HG03457 (cell line): ENCODE results near the gene LRRC10B.

Experiments used
- ATAC-seq: cut with Tn5 transposase; IDR thresholded peaks from one replicate; pipeline ENCODE4 v1.9.1; 2021; ENCODE audit warnings: moderate number of reproducible peaks; ENCODE audit not compliant: unreplicated experiment

LRRC10B gene

GRCh38 chr11:61528114-61528513 is 19.6 kb downstream of the LRRC10B start:
- ATAC-seq, result no peak

GRCh38 chr11:61529537-61530225 is 21.1 kb downstream of the LRRC10B start:
- no peak for ATAC-seq

- ATAC-seq, result no peak
Observed at GRCh38 chr11:61531044-61531443, 22.5 kb downstream of the LRRC10B start.

DNA sequence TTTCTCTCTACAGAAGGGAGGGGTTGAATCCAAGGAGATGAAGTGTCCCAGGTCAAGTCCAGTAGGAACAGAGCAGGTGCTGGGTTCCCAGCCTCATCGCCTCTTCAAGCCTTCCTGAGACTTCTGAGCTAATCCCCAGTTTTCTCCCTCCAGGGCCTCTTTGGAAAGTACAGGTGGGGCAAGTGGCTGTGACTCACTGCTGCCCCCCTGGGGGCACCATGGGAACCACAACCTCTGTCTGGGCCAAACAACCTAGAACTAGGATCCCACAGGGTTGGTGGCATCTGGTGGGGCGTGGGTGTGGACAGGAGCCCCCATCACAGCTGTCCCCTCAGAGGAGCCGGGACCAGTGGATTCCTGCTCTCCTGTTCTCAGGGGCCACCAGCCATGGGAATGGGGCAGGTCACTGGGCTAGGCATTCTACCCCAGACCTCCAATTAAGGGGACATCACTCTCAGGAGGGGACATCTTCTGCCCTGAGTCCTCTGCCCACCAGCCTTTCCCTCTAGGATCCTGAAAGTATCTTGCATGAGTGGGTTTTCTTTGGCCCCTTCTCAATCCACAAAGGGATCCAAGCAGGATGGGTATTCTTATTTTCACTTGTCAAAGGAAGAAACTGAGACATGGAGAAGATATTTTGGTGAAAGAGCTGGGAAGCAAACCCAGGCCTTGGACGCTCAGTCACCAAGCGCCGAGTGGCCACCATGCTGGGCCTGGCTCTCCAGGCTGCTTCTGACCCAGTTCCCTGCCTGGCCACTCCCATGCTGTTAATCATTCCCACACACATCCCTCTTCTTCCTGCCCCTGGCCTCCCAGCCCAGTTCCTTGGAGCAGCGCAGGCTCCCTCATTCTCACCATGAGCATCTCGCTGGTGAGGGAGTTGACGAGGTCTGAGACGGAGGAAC is 23.8 kb downstream of the LRRC10B start:
- ATAC-seq, result no peak

GRCh38 chr11:61533039-61533375 is 24.5 kb downstream of the LRRC10B start:
- no peak for ATAC-seq

DNA sequence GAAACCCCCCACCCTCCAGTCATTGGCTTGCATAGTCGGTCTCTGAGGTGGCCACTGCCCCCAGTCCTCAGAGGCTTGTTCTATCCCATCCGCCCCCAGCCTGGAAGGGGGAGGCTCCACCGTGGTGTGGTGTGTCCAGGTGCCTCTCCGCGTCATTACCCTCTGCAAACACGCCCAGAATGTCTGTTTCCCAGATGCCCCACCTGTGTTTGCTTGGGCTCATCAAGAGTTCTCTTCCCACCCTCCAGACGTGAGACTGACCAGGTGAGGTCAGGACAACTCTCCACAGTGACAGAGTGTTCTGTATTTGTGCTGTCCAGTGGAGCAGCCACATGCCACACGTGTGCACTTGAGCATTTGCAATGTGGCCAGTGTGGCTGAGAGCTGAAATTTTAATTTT is 24.9 kb downstream of the LRRC10B start:
- ATAC-seq, result no peak

GRCh38 chr11:61534025-61534932 is 25.7 kb downstream of the LRRC10B start:
- ATAC-seq, result no peak

GRCh38 chr11:61534933-61535839 is 26.6 kb downstream of the LRRC10B start:
- no peak for ATAC-seq

- no peak for ATAC-seq
Observed at GRCh38 chr11:61535998-61536675, 27.6 kb downstream of the LRRC10B start.

DNA sequence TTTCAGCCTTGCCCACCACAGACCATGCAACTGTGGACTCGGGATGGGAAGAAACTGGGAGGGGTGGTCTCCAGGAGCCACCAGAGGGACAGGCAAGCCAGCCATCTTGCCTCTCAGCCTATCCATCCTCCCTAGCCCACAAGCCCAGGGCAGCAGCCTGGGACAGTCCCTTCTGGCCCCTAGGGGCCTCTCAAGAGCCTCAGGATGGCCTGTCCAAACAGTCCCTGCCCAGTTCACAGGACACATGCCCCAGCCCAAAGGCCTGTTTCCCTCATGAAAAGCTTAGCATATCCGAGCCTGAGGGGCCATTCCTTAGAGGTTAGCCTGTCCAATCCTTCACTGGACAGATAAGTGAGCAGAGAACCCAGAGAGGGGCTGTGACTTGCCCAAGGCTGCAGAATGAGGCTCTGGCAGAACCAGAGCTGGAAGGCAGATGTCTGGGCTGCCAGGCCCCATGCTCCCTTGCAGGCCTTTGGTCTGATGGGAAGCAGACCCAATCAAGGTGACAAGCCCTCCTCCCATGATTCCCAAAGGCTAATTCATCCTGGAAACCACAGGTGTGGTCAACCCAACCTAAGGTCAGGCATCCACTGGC is 28.2 kb downstream of the LRRC10B start:
- no peak for ATAC-seq

DNA sequence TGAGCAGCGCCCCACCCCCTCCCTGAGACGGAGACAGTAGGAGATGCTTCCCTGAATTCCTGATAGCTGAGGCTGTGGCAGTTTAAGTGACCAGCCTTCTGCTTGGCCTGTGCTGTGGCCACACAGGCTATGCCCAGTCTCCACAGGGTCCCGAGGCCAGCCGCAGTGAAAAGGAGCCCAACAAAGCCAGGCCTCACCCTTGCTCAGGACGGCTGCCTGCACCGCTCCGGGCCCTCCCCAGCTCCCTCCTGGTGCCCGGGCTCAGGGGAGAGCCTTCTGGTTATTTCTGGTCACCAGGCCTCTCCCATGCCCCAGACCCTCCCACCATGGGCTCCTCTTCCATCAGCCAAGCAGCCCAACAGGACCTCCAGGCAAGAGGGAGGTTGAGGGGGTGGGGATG is 28.8 kb downstream of the LRRC10B start:
- ATAC-seq, result no peak

- ATAC-seq, result no peak
Observed at GRCh38 chr11:61538636-61538961, 30.1 kb downstream of the LRRC10B start.

DNA sequence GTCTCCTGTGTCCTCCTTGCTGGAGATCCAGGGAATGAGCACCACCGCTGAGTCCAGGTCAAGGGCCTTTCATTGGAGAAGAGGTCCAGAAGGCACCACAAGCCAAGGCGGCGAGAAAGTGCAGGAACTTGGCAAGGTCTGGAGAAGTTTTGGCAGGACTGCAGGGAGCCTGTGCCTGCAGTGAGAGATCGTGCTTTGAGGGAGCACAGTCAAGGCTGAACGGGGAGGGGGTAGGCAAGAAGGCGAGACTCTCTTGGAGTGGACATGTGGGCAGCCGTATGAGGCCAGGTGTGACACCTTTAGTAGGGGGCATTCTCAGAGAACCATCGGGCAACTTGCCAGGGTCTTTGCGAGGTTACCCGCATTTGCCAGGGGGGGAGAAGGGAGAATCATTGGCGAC is 30.5 kb downstream of the LRRC10B start:
- no peak for ATAC-seq

- no peak for ATAC-seq
Observed at GRCh38 chr11:61539831-61540357, 31.3 kb downstream of the LRRC10B start.

DNA sequence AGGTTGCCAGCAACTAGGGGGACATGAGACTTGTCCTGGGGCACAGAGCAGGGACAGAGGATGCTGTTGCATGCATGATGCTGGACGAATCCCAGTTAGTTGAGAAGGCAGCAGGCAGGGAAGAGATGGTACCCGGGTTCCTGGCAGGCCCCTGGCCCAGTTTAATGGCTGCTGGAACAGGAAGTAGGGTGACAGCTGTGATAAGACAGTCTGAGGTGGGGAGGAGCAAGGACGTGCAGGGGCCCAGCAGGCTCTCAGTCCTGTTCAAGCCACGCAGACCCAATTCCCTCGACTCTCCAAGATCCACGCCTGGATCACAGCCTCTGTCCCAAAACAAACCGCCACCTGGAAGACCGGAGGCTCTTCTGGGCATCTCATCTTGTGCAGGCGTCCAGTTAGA is 32.0 kb downstream of the LRRC10B start:
- no peak for ATAC-seq

DNA sequence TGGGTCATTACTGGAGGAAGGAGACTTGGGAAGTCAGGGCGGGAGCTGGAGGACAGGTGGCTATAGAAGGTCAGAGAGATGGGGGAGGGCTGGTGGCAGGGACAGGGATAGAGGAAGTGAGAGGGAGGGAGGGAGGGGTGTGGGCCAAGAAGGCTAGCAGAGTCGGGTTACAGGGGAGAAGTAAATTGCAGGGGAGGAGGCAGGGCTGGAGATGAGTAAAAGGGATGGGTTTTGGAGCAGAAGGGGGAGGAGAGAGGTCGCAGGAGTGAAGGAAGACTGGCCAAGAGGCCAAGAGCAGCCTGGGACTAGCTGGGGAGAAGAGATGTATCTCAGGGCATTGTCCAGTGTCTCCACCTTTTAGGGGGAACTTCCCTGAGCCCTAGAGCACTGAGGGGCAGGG is 33.0 kb downstream of the LRRC10B start:
- ATAC-seq, result no peak

GRCh38 chr11:61542024-61542461 is 33.5 kb downstream of the LRRC10B start:
- no peak for ATAC-seq

DNA sequence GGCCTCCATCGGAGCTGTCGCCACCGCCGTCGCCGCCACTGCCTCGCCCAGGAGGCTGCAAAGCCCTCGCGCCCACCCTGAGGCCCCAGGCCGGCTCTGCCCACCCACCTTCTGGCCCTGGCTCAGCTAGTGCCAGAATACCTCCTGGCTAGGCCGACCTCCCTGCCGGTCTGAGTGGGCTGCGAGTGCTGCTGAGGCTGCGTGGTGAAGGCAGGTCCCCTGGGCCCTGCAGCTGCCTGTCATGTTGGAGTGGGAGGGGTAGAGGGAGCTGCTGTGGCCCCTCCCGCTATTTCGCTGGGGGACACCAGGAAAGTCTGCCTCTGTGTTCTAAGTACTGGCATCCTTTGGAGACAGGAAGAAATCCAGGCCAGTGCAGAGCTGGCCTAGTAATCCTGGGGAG is 34.2 kb downstream of the LRRC10B start:
- ATAC-seq, result no peak

GRCh38 chr11:61543606-61544306 is 35.2 kb downstream of the LRRC10B start:
- no peak for ATAC-seq
